ENCODE data around the gene SLC17A8. TPM values are rescaled to one million over a fixed set of nuclear protein-coding genes. Genes with fewer than 3 reads are reported as not detected.

SLC17A8 gene
- total and polyA plus RNA-seq, 4 donors, result 0.08 to 3.9 (median 0.24) TPM

DNA sequence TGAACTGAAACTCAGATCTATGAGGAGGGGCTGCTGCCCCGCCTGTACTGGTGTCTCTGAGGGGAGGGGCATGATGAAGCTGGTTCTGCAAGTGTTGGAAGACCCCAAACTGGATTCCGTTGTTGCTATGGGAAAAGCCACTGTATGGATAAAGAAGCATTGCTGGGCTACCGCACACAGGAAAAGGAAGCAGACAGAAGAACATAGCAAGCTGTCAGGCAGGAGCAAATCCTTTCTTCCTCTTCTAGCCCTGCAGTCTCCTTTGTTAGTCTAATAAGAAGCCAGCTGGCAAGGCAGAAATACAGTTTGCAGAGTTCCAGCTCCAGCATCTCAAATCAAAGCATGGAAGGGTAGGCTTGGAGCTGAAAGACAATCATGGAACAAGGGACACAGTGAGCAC, 90.5 kb downstream of the SLC17A8 start:
- H3K27me3 ChIP-seq (ENCODE audit: control insufficient read depth in 4 of 4, insufficient read depth in 4 of 4, low read length in 3 of 4), result no peaks in the 10 kb centered on the region
- no peaks in the 10 kb centered on the region for H3K9me3 ChIP-seq (ENCODE audit: control insufficient read depth in 4 of 4, low read length in 3 of 4)
- peak overlapping the region in 1 of 2 donors; percentile 11 for H3K27ac ChIP-seq (ENCODE audit: low read depth in 1 of 2, low read length in 2 of 2)
- DNase-seq (ENCODE audit: low spot score), result no peak
- no peak overlapping the region for H3K9ac ChIP-seq (ENCODE audit: low read depth in 1 of 2, low read length in 2 of 2)
- TF ChIP-seq NR2F2 (IDR thresholded peaks at IDR 0.05) (no peak), RAD21 (IDR thresholded peaks at IDR 0.05) (no peak), FOXA2 (IDR thresholded peaks at IDR 0.05) (no peak), TAF1 (conservative IDR thresholded peaks at IDR 0.05) (no peak), GABPA (IDR thresholded peaks at IDR 0.05 in 1 of 2, conservative IDR thresholded peaks at IDR 0.05 in 1 of 2) (no peak), HNF4A (conservative IDR thresholded peaks at IDR 0.05) (no peak), HNF4G (IDR thresholded peaks at IDR 0.05) (no peak), SP1 (IDR thresholded peaks at IDR 0.05) (no peak), JUND (IDR thresholded peaks at IDR 0.05) (no peak), YY1 (IDR thresholded peaks at IDR 0.05) (no peak), REST (IDR thresholded peaks at IDR 0.05) (no peak), RXRA (IDR thresholded peaks at IDR 0.05) (no peak), ATF3 (IDR thresholded peaks at IDR 0.05) (no peak), MAX (IDR thresholded peaks at IDR 0.05) (no peak), FOXA1 (IDR thresholded peaks at IDR 0.05) (no peak), EGR1 (IDR thresholded peaks at IDR 0.05; ENCODE audit: low read depth in 2 of 2) (no peak)
- TF ChIP-seq, protein P1, sequence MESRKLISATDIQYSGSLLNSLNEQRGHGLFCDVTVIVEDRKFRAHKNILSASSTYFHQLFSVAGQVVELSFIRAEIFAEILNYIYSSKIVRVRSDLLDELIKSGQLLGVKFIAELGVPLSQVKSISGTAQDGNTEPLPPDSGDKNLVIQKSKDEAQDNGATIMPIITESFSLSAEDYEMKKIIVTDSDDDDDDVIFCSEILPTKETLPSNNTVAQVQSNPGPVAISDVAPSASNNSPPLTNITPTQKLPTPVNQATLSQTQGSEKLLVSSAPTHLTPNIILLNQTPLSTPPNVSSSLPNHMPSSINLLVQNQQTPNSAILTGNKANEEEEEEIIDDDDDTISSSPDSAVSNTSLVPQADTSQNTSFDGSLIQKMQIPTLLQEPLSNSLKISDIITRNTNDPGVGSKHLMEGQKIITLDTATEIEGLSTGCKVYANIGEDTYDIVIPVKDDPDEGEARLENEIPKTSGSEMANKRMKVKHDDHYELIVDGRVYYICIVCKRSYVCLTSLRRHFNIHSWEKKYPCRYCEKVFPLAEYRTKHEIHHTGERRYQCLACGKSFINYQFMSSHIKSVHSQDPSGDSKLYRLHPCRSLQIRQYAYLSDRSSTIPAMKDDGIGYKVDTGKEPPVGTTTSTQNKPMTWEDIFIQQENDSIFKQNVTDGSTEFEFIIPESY (IDR thresholded peaks at IDR 0.05), result no peak
- TF ChIP-seq, protein P2, sequence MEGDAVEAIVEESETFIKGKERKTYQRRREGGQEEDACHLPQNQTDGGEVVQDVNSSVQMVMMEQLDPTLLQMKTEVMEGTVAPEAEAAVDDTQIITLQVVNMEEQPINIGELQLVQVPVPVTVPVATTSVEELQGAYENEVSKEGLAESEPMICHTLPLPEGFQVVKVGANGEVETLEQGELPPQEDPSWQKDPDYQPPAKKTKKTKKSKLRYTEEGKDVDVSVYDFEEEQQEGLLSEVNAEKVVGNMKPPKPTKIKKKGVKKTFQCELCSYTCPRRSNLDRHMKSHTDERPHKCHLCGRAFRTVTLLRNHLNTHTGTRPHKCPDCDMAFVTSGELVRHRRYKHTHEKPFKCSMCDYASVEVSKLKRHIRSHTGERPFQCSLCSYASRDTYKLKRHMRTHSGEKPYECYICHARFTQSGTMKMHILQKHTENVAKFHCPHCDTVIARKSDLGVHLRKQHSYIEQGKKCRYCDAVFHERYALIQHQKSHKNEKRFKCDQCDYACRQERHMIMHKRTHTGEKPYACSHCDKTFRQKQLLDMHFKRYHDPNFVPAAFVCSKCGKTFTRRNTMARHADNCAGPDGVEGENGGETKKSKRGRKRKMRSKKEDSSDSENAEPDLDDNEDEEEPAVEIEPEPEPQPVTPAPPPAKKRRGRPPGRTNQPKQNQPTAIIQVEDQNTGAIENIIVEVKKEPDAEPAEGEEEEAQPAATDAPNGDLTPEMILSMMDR (IDR thresholded peaks at IDR 0.05; ENCODE audit: low read depth, low read length, missing input control), result no peak
- peaks cover 1 to 23% (median 17%) of the 10 kb centered on the region in 4 donors for H3K4me1 ChIP-seq (ENCODE audit: control insufficient read depth in 4 of 4, insufficient read depth in 4 of 4, low read length in 3 of 4)
- no peaks in the 10 kb centered on the region for H3K36me3 ChIP-seq (ENCODE audit: control insufficient read depth in 4 of 4, insufficient read depth in 3 of 4, low read depth in 1 of 4, low read length in 3 of 4)
- WGBS, result 72% methylated on average over 3 of the region's 3 CpGs
- no peak overlapping the region for H3K4me3 ChIP-seq (ENCODE audit: low read depth in 1 of 3, low read length in 3 of 3)

Data from liver (tissue), 9 donors.